WTC11 (cell line): Measurements from ENCODE around the gene PTK6. TPM values are rescaled to one million over a fixed set of nuclear protein-coding genes. Genes with fewer than 3 reads are reported as not detected.

Experiments
- ATAC-seq: fragments of 200-7000 bp; cut with Tn5 transposase; 2 replicates; pipeline ENCODE4 v1.10.0; 2021; ENCODE audit warnings: mild to moderate bottlenecking, moderate library complexity
- CTCF ChIA-PET: fragments of 300-600 bp; sonication (Branson Sonifier 250); formaldehyde crosslinking; loops from one replicate; lab custom pipeline; 2021; ENCODE audit warnings: antibody characterized with exemption; lab: Charles Lee
- POLR2A ChIA-PET: fragments of 350-600 bp; sonication (Branson Sonifier 250); formaldehyde crosslinking; loops from one replicate; lab custom pipeline; 2021; ENCODE audit warnings: antibody characterized with exemption; lab: Charles Lee
- DNase-seq: peaks from one replicate; pipeline ENCODE4 v3.0.0; 2021; ENCODE audit warnings: low spot score
- H3K27ac Mint-ChIP-seq: 2 replicates; pipeline ENCODE4 v1.8.0; 2021; ENCODE audit warnings: mixed read lengths
- H3K27me3 Mint-ChIP-seq: 2 replicates; pipeline ENCODE4 v1.8.0; 2021; ENCODE audit warnings: low read depth, mild to moderate bottlenecking, moderate library complexity, mixed read lengths
- H3K36me3 Mint-ChIP-seq: 2 replicates; pipeline ENCODE4 v1.8.0; 2021; ENCODE audit warnings: mixed read lengths
- H3K4me1 Mint-ChIP-seq: 2 replicates; pipeline ENCODE4 v1.8.0; 2022; ENCODE audit warnings: mixed read lengths
- H3K4me3 Mint-ChIP-seq: 2 replicates; pipeline ENCODE4 v1.8.0; 2021; ENCODE audit warnings: mild to moderate bottlenecking, moderate library complexity, mixed read lengths
- H3K9me3 Mint-ChIP-seq: 2 replicates; pipeline ENCODE4 v1.8.0; 2021; ENCODE audit warnings: mixed read lengths
- ATF2 ChIP-seq: sonication (generic); formaldehyde crosslinking; IDR thresholded peaks from 2 replicates; pipeline ENCODE4 v1.8.1; 2022; ENCODE audit warnings: low read depth, missing genetic modification reagents, borderline replicate concordance
- ETV6 ChIP-seq: sonication (generic); formaldehyde crosslinking; IDR thresholded peaks from 2 replicates; pipeline ENCODE4 v1.8.1; 2022; ENCODE audit warnings: mild to moderate bottlenecking, missing genetic modification reagents
- FOXP1 ChIP-seq: sonication (generic); formaldehyde crosslinking; IDR thresholded peaks from 2 replicates; pipeline ENCODE4 v1.8.0; 2022; ENCODE audit warnings: missing genetic modification reagents, mild to moderate bottlenecking, moderate library complexity, borderline replicate concordance
- GTF2I ChIP-seq: fragments of 250-450 bp; sonication (Bioruptor Pico); conservative IDR thresholded peaks from 2 replicates; pipeline ENCODE4 v1.4.0; 2021; ENCODE audit warnings: mild to moderate bottlenecking
- HMGA2 ChIP-seq: fragments of 250-450 bp; sonication (Bioruptor Pico); IDR thresholded peaks from 2 replicates; pipeline ENCODE4 v1.4.0; 2021; ENCODE audit warnings: mild to moderate bottlenecking, moderate library complexity
- IRF2 ChIP-seq: sonication (generic); formaldehyde crosslinking; IDR thresholded peaks from 2 replicates; pipeline ENCODE4 v1.8.0; 2022; ENCODE audit warnings: low read depth, missing genetic modification reagents, borderline replicate concordance
- KAT7 ChIP-seq: sonication (generic); formaldehyde crosslinking; IDR thresholded peaks from 2 replicates; pipeline ENCODE4 v1.8.1; 2023; ENCODE audit warnings: missing genetic modification reagents, mild to moderate bottlenecking, borderline replicate concordance
- MXD4 ChIP-seq: fragments of 250-450 bp; sonication (Bioruptor Pico); IDR thresholded peaks from 2 replicates; pipeline ENCODE4 v1.8.0; 2021; ENCODE audit warnings: mild to moderate bottlenecking, moderate library complexity, borderline replicate concordance
- MYBL2 ChIP-seq: sonication (generic); formaldehyde crosslinking; IDR thresholded peaks from 2 replicates; pipeline ENCODE4 v1.8.1; 2023; ENCODE audit warnings: mild to moderate bottlenecking, moderate library complexity, missing genetic modification reagents
- NFE2L1 ChIP-seq: sonication (generic); formaldehyde crosslinking; IDR thresholded peaks from 2 replicates; pipeline ENCODE4 v1.8.1; 2023; ENCODE audit warnings: missing genetic modification reagents
- NR2C2 ChIP-seq: sonication (generic); formaldehyde crosslinking; IDR thresholded peaks from 2 replicates; pipeline ENCODE4 v1.8.0; 2022; ENCODE audit warnings: mild to moderate bottlenecking, missing genetic modification reagents
- OVOL2 ChIP-seq: fragments of 250-450 bp; sonication (Bioruptor Pico); IDR thresholded peaks from 2 replicates; pipeline ENCODE4 v1.9.0; 2021; ENCODE audit warnings: mild to moderate bottlenecking, borderline replicate concordance
- PRRX2 ChIP-seq: fragments of 250-450 bp; sonication (Bioruptor Pico); IDR thresholded peaks from 2 replicates; pipeline ENCODE4 v1.8.0; 2021; ENCODE audit warnings: mild to moderate bottlenecking
- RORB ChIP-seq: fragments of 250-450 bp; sonication (Bioruptor Pico); IDR thresholded peaks from 2 replicates; pipeline ENCODE4 v1.9.0; 2021; ENCODE audit warnings: mild to moderate bottlenecking
- SMAD3 ChIP-seq: sonication (generic); formaldehyde crosslinking; IDR thresholded peaks from 2 replicates; pipeline ENCODE4 v1.8.0; 2022; ENCODE audit warnings: missing genetic modification reagents, mild to moderate bottlenecking, borderline replicate concordance
- SP1 ChIP-seq: sonication (generic); formaldehyde crosslinking; conservative IDR thresholded peaks from 2 replicates; pipeline ENCODE4 v1.8.1; 2022; ENCODE audit warnings: missing genetic modification reagents
- TCF7 ChIP-seq: sonication (generic); formaldehyde crosslinking; IDR thresholded peaks from 2 replicates; pipeline ENCODE4 v1.8.0; 2022; ENCODE audit warnings: mild to moderate bottlenecking, low read depth, missing genetic modification reagents, moderate library complexity
- USF1 ChIP-seq: sonication (generic); formaldehyde crosslinking; IDR thresholded peaks from 2 replicates; pipeline ENCODE4 v1.8.0; 2022; ENCODE audit warnings: mild to moderate bottlenecking, missing genetic modification reagents
- ZBTB21 ChIP-seq: sonication (generic); formaldehyde crosslinking; IDR thresholded peaks from 2 replicates; pipeline ENCODE4 v1.8.1; 2023; ENCODE audit warnings: mild to moderate bottlenecking, missing genetic modification reagents, borderline replicate concordance
- ZNF138 ChIP-seq: sonication (generic); formaldehyde crosslinking; conservative IDR thresholded peaks from 2 replicates; pipeline ENCODE4 v1.8.1; 2022; ENCODE audit warnings: mild to moderate bottlenecking, moderate library complexity, missing genetic modification reagents
- ZNF396 ChIP-seq: fragments of 250-450 bp; sonication (Bioruptor Pico); IDR thresholded peaks from 2 replicates; pipeline ENCODE4 v1.8.0; 2021; ENCODE audit warnings: mild to moderate bottlenecking, moderate library complexity, borderline replicate concordance
- ZNF423 ChIP-seq: fragments of 250-450 bp; sonication (Bioruptor Pico); IDR thresholded peaks from 2 replicates; pipeline ENCODE4 v2.1.2; 2022; ENCODE audit warnings: mild to moderate bottlenecking, moderate library complexity
- total RNA-seq: library from RNA; stranded (reverse); gene quantifications from 3 replicates; pipeline ENCODE4 v1.2.3, GENCODE V29; 2021
- TF ChIP-seq, protein P1 (sequence below): sonication (generic); formaldehyde crosslinking; IDR thresholded peaks from 2 replicates; pipeline ENCODE4 v1.8.1; 2023; ENCODE audit warnings: mild to moderate bottlenecking, missing genetic modification reagents, moderate library complexity
- TF ChIP-seq, protein P2 (sequence below): sonication (generic); formaldehyde crosslinking; IDR thresholded peaks from 2 replicates; pipeline ENCODE4 v1.8.1; 2022; ENCODE audit warnings: mild to moderate bottlenecking, moderate library complexity, missing genetic modification reagents
- TF ChIP-seq, protein P3 (sequence below): fragments of 250-450 bp; sonication (Bioruptor Pico); IDR thresholded peaks from 2 replicates; pipeline ENCODE4 v1.9.0; 2021; ENCODE audit warnings: moderate library complexity, mild to moderate bottlenecking, inconsistent platforms, borderline replicate concordance
- TF ChIP-seq, protein P4 (sequence below): sonication (generic); formaldehyde crosslinking; IDR thresholded peaks from 2 replicates; pipeline ENCODE4 v1.8.1; 2023; ENCODE audit warnings: mild to moderate bottlenecking, moderate library complexity, missing genetic modification reagents

The PTK6 gene
- total RNA-seq, 1 experiment from 2014 or later, result 0.22 TPM

- Mint-ChIP-seq H3K9me3 (no peaks in the 10 kb centered on the region), H3K36me3 (no peaks in the 10 kb centered on the region), H3K27me3 (no peaks in the 10 kb centered on the region), H3K27ac (no peak overlapping the region), H3K4me3 (no peak overlapping the region), H3K4me1 (0 out of 2 replicates have a peak, but pooled peaks cover 4% of the 10 kb centered on the region)
- ChIA-PET CTCF (no interaction called here), POLR2A (no interaction called here)
- ATAC-seq (no peak), DNase-seq (no peak)
- TF ChIP-seq SMAD3 (CRISPR knock-in tag) (no peak), RORB (CRISPR knock-in tag) (no peak)
These were observed 6.0 kb upstream of the PTK6 start for GRCh38 chr20:63543131-63543530.

- ATAC-seq (no peak), DNase-seq (no peak)
- H3K27me3 Mint-ChIP-seq, result no peaks in the 10 kb centered on the region
- TF ChIP-seq OVOL2 (CRISPR knock-in tag) (no peak), ZNF423 (CRISPR knock-in tag) (no peak), HMGA2 (no peak), ZNF138 (CRISPR knock-in tag) (no peak), NFE2L1 (no peak), GTF2I (CRISPR knock-in tag) (no peak), KAT7 (no peak), ZNF396 (no peak)
- TF ChIP-seq, protein P1, sequence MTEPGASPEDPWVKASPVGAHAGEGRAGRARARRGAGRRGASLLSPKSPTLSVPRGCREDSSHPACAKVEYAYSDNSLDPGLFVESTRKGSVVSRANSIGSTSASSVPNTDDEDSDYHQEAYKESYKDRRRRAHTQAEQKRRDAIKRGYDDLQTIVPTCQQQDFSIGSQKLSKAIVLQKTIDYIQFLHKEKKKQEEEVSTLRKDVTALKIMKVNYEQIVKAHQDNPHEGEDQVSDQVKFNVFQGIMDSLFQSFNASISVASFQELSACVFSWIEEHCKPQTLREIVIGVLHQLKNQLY (CRISPR knock-in tag), result no peak
- TF ChIP-seq, protein P2, sequence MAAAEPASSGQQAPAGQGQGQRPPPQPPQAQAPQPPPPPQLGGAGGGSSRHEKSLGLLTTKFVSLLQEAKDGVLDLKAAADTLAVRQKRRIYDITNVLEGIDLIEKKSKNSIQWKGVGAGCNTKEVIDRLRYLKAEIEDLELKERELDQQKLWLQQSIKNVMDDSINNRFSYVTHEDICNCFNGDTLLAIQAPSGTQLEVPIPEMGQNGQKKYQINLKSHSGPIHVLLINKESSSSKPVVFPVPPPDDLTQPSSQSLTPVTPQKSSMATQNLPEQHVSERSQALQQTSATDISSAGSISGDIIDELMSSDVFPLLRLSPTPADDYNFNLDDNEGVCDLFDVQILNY (CRISPR knock-in tag), result no peak
- TF ChIP-seq, protein P3, sequence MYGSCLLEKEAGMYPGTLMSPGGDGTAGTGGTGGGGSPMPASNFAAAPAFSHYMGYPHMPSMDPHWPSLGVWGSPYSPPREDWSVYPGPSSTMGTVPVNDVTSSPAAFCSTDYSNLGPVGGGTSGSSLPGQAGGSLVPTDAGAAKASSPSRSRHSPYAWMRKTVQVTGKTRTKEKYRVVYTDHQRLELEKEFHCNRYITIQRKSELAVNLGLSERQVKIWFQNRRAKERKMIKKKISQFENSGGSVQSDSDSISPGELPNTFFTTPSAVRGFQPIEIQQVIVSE, result no peak
- no peaks in the 10 kb centered on the region for H3K9me3 Mint-ChIP-seq
- H3K4me3 Mint-ChIP-seq, result no peak overlapping the region
- no peak overlapping the region for H3K27ac Mint-ChIP-seq
- ChIA-PET POLR2A (no interaction called here), CTCF (interaction anchor here (1.7 kb wide), 1 partner anchor 99 kb away, joined by 5 read pairs; no protein-coding TSS in a partner anchor)
- H3K4me1 Mint-ChIP-seq, result 0 out of 2 replicates have a peak, but pooled peaks cover 4% of the 10 kb centered on the region
- no peaks in the 10 kb centered on the region for H3K36me3 Mint-ChIP-seq
These were observed 5.5 kb upstream of the PTK6 start for GRCh38 chr20:63542696-63543095.

DNA sequence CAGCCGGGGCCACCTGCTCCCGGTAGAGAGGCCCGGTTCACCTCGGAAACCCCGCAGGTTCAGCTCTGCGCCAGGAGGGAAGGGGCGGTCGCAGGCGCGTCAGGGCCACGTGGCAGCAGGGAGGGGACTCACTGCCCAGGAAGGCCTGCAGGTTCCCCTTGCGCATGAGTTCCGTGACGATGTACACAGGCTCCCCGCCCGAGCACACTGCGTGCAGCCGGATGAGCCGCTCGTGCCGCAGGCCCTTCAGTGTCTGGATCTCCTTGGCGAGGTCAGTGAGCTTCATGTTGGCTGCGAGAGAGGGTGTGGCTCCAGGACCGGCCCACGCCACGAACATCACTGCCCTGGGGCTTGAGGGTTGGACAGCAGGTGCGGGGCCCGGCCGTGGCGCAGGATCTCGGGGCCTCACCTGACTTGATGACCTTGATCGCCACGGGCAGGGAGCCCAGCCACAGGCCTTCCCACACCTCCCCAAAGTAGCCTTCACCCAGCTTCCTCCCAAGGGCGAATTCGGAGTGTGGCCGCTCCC, 4.9 kb upstream of the PTK6 start:
- no peaks in the 10 kb centered on the region for H3K9me3 Mint-ChIP-seq
- ATAC-seq (no peak), DNase-seq (no peak)
- H3K4me1 Mint-ChIP-seq, result 0 out of 2 replicates have a peak, but pooled peaks cover 4% of the 10 kb centered on the region
- no peaks in the 10 kb centered on the region for H3K36me3 Mint-ChIP-seq
- POLR2A ChIA-PET, result interaction anchor here (0.6 kb wide), 1 partner anchor 241 kb away, joined by 3 read pairs; no protein-coding TSS in a partner anchor
- CTCF ChIA-PET, result interaction anchor here (1.7 kb wide), 1 partner anchor 100 kb away, joined by 5 read pairs; no protein-coding TSS in a partner anchor
- no peak overlapping the region for H3K27ac Mint-ChIP-seq
- H3K4me3 Mint-ChIP-seq, result no peak overlapping the region
- H3K27me3 Mint-ChIP-seq, result no peaks in the 10 kb centered on the region
- no peak for TF ChIP-seq MXD4 (CRISPR knock-in tag)
- no peak for TF ChIP-seq MYBL2
- no peak for TF ChIP-seq PRRX2 (CRISPR knock-in tag)
- TF ChIP-seq, protein P4, sequence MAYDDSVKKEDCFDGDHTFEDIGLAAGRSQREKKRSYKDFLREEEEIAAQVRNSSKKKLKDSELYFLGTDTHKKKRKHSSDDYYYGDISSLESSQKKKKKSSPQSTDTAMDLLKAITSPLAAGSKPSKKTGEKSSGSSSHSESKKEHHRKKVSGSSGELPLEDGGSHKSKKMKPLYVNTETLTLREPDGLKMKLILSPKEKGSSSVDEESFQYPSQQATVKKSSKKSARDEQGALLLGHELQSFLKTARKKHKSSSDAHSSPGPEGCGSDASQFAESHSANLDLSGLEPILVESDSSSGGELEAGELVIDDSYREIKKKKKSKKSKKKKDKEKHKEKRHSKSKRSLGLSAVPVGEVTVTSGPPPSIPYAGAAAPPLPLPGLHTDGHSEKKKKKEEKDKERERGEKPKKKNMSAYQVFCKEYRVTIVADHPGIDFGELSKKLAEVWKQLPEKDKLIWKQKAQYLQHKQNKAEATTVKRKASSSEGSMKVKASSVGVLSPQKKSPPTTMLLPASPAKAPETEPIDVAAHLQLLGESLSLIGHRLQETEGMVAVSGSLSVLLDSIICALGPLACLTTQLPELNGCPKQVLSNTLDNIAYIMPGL, result no peak
- TF ChIP-seq IRF2 (CRISPR knock-in tag), result no peak
- no peak for TF ChIP-seq GTF2I (CRISPR knock-in tag)
- no peak for TF ChIP-seq ATF2 (CRISPR knock-in tag)
- TF ChIP-seq FOXP1 (CRISPR knock-in tag), result no peak
- no peak for TF ChIP-seq NR2C2 (CRISPR knock-in tag)
- TF ChIP-seq SP1, result no peak
- no peak for TF ChIP-seq ETV6 (CRISPR knock-in tag)
- TF ChIP-seq ZBTB21 (CRISPR knock-in tag), result no peak
- no peak for TF ChIP-seq USF1 (CRISPR knock-in tag)
- no peak for TF ChIP-seq TCF7 (CRISPR knock-in tag)
- no peak for TF ChIP-seq NFE2L1
